Ishikawa (cell line): Measurements from ENCODE around the gene BAZ1B.

Source experiments
- CEBPB ChIP-seq: IDR thresholded peaks from 2 replicates; pipeline ENCODE4 v1.6.1; 2012
- CREB1 ChIP-seq: IDR thresholded peaks from 2 replicates; pipeline ENCODE4 v1.6.1; 2012; ENCODE audit warnings: low read depth
- EGR1 ChIP-seq: IDR thresholded peaks from 2 replicates; pipeline ENCODE4 v1.6.1; 2012
- EP300 ChIP-seq: IDR thresholded peaks from 2 replicates; pipeline ENCODE4 v1.6.1; 2012; ENCODE audit warnings: borderline replicate concordance
- FOXM1 ChIP-seq: IDR thresholded peaks from 2 replicates; pipeline ENCODE4 v1.6.1; 2012; ENCODE audit warnings: low read depth, borderline replicate concordance
- NFIC ChIP-seq: IDR thresholded peaks from 2 replicates; pipeline ENCODE4 v1.6.1; 2012
- RAD21 ChIP-seq: IDR thresholded peaks from 2 replicates; pipeline ENCODE4 v1.6.1; 2012; ENCODE audit warnings: low read depth
- TAF1 ChIP-seq: IDR thresholded peaks from 2 replicates; pipeline ENCODE4 v1.6.1; 2012; ENCODE audit warnings: low read depth, mild to moderate bottlenecking
- TCF12 ChIP-seq: IDR thresholded peaks from 2 replicates; pipeline ENCODE4 v1.6.1; 2012; ENCODE audit warnings: low read depth
- TEAD4 ChIP-seq: IDR thresholded peaks from 2 replicates; pipeline ENCODE4 v1.6.1; 2012
- USF1 ChIP-seq: IDR thresholded peaks from 2 replicates; pipeline ENCODE4 v1.6.1; 2012
- YY1 ChIP-seq: IDR thresholded peaks from 2 replicates; pipeline ENCODE4 v1.6.1; 2012; ENCODE audit warnings: low read depth
- ZBTB7A ChIP-seq: IDR thresholded peaks from 2 replicates; pipeline ENCODE4 v1.6.1; 2012; ENCODE audit warnings: low read depth
- TF ChIP-seq, protein P1 (sequence below): IDR thresholded peaks from 2 replicates; pipeline ENCODE4 v1.6.1; 2012; ENCODE audit warnings: low read depth, mild to moderate bottlenecking
- TF ChIP-seq, protein P2 (sequence below): IDR thresholded peaks from 2 replicates; pipeline ENCODE4 v1.6.1; 2012

The BAZ1B gene

DNA sequence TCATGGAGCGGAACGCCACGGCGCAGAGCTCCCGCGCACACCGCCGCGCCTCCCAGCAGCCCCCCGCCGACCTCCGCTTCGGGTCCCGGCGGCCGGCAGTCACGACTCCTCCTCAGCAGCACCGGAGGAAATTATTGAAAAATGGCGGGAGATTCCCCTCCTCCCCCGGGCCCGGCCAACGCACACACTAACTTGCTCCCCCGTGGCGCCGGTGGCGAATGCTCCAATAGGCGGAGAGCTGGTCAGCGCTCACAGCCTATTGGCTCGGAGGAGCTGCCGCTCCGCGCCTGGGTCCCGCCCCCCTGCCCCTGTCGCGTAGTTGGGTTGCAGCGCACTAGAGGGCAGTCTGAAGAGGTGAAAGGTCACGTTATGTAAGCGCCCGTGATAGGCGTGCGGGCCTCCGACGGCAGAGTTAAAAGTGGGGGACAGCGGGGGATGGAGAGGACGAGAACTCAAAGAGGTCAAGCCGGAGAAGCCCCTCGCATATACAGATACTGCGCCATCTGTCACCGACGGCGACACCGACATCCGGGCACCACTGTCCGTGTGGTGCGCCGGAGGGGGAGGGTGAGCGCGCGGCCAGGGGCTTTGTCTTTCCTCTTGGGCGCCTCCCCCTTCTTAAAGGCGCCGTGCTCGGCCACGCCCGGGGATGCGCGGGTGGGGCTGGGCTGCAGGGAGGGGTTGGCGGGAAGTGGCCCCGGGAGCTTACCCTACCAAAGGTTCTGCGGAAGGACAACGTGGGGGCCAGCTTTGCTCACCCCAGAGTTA lies at the start of gene BAZ1B:
Gene BAZ1B (minus strand): TSS at position 189 of the 768 bp plus-strand sequence. CDS start 360 bp downstream, outside the sequence.
- TF ChIP-seq, protein P1, sequence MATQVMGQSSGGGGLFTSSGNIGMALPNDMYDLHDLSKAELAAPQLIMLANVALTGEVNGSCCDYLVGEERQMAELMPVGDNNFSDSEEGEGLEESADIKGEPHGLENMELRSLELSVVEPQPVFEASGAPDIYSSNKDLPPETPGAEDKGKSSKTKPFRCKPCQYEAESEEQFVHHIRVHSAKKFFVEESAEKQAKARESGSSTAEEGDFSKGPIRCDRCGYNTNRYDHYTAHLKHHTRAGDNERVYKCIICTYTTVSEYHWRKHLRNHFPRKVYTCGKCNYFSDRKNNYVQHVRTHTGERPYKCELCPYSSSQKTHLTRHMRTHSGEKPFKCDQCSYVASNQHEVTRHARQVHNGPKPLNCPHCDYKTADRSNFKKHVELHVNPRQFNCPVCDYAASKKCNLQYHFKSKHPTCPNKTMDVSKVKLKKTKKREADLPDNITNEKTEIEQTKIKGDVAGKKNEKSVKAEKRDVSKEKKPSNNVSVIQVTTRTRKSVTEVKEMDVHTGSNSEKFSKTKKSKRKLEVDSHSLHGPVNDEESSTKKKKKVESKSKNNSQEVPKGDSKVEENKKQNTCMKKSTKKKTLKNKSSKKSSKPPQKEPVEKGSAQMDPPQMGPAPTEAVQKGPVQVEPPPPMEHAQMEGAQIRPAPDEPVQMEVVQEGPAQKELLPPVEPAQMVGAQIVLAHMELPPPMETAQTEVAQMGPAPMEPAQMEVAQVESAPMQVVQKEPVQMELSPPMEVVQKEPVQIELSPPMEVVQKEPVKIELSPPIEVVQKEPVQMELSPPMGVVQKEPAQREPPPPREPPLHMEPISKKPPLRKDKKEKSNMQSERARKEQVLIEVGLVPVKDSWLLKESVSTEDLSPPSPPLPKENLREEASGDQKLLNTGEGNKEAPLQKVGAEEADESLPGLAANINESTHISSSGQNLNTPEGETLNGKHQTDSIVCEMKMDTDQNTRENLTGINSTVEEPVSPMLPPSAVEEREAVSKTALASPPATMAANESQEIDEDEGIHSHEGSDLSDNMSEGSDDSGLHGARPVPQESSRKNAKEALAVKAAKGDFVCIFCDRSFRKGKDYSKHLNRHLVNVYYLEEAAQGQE, result no peak
- TF ChIP-seq EGR1 (no peak; the same call in 1 of the 2 replicates), YY1 (peak; percentile 81; the same call in 1 of the 2 replicates), EP300 (no peak; the same call in 1 of the 2 replicates), TEAD4 (no peak), NFIC (0 out of 2 replicates have a peak, but pooled peaks have one; percentile 14), TAF1 (peak; percentile 80), CEBPB (peak; percentile 3; the same call in 1 of the 2 replicates), RAD21 (no peak), USF1 (peak; percentile 50), FOXM1 (no peak), ZBTB7A (peak; percentile 47; the same call in 1 of the 2 replicates), TCF12 (peak; percentile 54), CREB1 (peak; percentile 35; the same call in 1 of the 2 replicates)
- TF ChIP-seq, protein P2, sequence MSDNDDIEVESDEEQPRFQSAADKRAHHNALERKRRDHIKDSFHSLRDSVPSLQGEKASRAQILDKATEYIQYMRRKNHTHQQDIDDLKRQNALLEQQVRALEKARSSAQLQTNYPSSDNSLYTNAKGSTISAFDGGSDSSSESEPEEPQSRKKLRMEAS, result peak; percentile 80

GRCh38 chr7:73570977-73571376 lies 48.9 kb upstream of the BAZ1B start:
- TF ChIP-seq CREB1, result no peak
- TF ChIP-seq, protein P2, result no peak
- no peak for TF ChIP-seq YY1
- no peak for TF ChIP-seq USF1
- TF ChIP-seq NFIC, result no peak
- no peak for TF ChIP-seq EP300

- TF ChIP-seq, protein P1, result no peak
- TF ChIP-seq TAF1 (no peak), RAD21 (no peak), ZBTB7A (no peak), USF1 (no peak), EGR1 (no peak), TCF12 (no peak), TEAD4 (no peak), CEBPB (no peak), CREB1 (no peak), EP300 (no peak), FOXM1 (no peak), NFIC (no peak), YY1 (no peak)
- TF ChIP-seq, protein P2, result no peak
These were observed 48.4 kb upstream of the BAZ1B start for GRCh38 chr7:73570521-73570920.

GRCh38 chr7:73569042-73569608 lies 47.0 kb upstream of the BAZ1B start:
- TF ChIP-seq ZBTB7A (no peak), YY1 (no peak), RAD21 (no peak)
